NCI-H82 treated with DMSO at 0.1 percent for 48 hours (cell line): Measurements from ENCODE around the gene MICU1.
"Not testable (repeated sequence)": the region's sequence is repeated elsewhere in the genome, so short reads cannot be mapped to it uniquely, and the experiment has no call there.

Source experiments
- DNase-seq: peaks from one replicate; lab custom pipeline; 2025; ENCODE audit not compliant: unreplicated experiment; lab: John Stamatoyannopoulos, UW

Gene MICU1

GRCh38 chr10:72331575-72332422, 294.1 kb downstream of the MICU1 start:
- DNase-seq = peak; percentile 36

- DNase-seq = no peak
These were observed 295.8 kb downstream of the MICU1 start for GRCh38 chr10:72330069-72330426.

DNA sequence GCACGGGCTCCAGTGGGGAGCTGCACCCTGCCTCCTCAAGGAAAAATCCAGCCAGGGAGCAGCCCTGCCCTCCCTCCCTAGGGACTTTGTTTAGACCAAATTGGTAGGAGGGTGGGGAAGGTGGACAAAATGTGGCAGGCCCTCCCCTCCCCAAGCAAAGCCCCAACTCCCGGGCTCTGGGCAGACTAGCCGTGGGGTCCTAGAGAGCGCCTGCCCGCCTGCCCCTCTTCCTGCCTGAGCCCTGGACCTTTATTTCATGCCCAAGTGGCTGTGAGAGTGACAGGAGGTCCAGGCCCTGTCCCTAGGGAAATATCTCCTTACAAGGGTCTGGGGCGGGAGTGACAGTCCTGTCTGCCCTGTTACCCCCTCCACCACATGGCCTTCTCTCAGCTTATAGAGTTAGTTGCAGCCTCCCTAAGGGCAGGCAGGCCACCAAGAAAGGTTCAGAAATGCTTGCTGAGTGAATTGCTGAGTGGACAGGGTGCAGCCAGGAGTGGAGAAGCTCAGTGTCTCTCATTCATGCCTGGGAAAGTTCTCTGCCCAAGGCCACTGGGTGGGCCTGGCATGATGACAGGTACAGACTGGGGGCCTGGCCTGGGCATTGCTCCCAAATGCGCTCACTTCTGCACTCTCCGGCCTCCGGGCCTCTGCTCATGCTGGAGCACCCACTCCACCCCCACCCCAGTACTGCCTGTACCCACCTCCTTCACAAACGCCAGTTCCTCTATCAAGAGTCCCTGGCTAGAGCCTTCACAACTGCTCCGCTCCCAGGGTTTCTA, 296.4 kb downstream of the MICU1 start:
- peak; percentile 31 for DNase-seq

DNA sequence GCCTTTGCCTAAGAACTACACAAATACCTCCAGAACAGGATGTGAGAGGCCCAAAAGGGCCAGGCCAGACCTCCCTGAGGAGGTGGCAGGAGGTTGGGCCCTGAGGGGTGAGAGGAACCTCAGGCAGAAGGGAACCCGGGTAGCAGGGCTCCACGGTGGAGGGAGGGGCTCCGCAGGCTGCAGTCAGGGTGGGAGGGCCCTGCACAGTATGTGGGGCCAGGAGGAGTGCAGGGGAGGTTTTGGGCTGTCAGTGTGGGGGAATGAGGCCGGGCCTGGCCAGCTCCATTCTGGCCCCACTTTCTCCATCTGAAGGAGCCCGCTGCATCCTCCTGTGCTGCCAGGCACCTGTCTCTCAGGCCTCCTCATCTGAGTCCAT, 297.1 kb downstream of the MICU1 start:
- no peak for DNase-seq

DNA sequence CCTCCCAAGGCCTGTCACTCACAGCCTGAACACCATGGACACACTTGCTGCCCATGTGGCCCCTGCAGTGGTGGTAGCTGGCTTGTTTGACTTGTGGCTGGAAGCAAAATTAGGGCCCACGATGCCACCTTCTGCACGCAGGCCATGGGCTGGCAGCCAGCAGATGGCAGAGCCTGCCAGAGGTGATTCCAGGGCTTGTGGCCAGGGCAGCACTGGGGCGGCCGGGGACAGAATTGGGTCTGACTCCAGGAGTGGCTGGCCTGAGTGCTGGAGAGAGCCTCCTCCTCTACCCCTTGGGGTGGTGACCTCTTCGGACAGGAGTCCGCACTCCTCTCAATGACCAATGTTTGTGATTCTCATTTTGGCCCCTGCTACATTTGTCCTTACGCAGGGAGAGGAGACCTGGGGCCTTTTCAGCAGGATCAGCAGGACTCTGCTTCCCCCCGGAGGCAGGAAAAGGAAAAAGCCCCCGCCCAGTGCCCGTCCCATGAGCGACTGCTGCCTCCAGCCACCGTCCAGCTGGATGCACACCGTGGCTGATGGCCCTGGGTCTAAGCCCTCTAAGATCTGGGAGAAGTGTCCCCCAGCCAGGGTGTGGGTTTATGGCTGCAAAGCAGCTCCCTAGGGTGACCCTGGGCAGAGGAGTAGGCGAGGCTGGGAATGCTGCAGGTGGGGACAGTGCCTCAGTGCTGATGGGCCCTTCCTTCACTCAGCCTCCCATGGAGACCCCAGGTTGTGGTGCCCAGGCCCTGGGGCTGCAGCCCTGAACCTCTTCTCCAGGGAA, 297.6 kb downstream of the MICU1 start:
- peak; percentile 23 for DNase-seq

- not testable (repeated sequence) for DNase-seq
These were observed 298.9 kb downstream of the MICU1 start for GRCh38 chr10:72326665-72327603.

DNA sequence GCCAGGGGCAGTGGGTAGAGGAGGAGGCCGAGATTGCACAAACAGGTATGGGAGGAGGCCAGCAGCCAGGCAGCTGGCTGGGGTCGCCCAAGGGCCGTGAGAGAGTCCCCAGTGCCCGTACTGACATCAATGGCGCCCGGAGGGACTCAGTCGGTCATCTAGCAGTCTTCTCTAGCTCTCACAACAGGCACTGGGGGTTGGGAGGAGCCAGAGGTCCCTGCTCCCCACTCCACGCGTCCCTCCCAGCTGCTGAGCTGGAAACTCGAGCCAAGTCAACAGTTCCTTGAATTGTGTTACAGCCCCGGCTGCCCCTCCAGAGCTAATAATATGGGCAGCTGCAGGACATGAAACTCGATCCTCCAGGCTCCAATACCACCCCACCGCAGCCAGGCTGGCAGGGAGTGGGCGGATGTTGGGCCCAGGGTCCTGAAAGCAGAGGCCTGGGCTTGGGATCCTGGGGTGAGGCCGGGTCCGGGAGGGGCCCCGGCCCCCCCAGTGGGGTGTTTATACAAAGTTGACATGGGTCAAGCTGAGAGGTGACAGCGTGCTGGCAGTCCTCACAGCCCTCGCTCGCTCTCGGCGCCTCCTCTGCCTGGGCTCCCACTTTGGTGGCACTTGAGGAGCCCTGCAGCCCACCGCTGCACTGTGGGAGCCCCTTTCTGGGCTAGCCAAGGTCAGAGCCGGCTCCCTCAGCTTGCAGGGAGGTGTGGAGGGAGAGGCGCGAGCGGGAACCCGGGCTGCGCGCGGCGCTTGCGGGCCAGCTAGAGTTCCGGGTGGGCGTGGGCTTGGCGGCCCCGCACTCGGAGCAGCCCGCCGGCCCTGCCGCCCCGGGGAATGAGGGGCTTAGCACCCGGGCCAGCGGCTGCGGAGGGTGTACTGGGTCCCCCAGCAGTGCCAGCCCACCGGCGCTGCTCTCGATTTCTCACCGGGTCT, 300.4 kb downstream of the MICU1 start:
- not testable (repeated sequence) for DNase-seq

DNA sequence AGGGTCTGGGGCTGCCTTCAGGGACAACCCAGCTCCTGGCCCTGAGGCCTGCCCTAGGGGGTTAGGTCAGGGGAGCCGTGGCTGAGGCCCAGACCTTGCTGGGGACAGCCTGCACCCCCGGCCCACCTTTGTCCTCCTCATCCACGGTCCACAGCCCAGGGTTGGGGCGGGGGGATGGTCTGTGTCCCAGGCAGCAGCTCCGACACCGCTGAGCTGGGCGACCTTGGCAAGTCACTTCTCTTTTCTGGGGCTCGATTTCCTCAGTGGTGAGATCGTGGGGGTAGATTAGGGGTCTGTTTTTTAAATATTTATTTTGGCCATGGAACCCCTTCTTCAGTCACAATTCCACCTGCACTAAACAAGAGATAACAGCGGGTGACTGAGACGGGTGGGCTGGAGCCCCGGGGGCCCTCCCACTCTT, 302.1 kb downstream of the MICU1 start:
- no peak for DNase-seq

DNA sequence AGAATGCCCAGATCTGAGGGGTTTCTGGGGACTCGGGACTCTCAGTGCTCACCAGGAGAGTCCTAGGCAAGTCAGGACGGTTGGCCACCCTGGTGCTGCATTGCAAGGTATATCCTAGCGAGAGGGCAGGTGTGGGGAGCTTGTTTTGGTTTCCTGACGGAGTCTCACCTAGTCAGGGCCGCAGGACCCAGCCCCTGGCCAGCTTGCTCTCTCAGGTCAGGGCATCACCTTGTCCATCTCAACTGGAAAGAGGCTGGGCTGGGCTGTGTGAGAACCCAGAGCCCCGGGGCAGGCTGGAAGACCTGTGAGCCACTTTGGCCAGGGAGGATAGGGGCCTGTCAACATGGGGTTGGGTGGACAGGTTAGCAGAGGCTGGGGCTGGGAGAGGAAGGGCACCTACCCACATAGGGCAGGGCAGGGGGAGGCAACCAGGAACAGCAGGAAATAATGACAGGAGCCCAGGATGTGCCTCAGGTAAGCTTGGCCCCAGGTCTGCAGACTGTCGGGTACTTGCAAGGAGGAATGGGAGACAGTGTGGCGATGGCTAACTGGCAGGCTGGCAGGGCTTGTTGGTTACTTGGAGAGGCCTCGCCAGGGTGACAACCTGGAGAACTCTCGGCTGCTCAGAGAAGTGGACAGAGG, 302.6 kb downstream of the MICU1 start:
- DNase-seq = no peak

- DNase-seq = no peak
These were observed 303.4 kb downstream of the MICU1 start for GRCh38 chr10:72322280-72323058.

DNA sequence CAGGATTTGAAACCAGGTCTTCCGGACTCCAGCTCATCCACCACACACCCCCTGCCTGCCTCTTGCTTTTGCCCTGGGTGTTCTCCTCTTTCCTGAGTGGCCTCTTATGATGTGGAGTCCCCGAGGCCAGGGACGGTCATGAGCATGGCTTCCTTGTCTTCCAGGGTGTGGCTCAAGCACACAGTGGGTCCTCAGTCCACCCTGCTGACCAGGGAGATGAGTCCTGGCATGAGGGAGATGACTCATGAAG, 303.9 kb downstream of the MICU1 start:
- DNase-seq = no peak

DNA sequence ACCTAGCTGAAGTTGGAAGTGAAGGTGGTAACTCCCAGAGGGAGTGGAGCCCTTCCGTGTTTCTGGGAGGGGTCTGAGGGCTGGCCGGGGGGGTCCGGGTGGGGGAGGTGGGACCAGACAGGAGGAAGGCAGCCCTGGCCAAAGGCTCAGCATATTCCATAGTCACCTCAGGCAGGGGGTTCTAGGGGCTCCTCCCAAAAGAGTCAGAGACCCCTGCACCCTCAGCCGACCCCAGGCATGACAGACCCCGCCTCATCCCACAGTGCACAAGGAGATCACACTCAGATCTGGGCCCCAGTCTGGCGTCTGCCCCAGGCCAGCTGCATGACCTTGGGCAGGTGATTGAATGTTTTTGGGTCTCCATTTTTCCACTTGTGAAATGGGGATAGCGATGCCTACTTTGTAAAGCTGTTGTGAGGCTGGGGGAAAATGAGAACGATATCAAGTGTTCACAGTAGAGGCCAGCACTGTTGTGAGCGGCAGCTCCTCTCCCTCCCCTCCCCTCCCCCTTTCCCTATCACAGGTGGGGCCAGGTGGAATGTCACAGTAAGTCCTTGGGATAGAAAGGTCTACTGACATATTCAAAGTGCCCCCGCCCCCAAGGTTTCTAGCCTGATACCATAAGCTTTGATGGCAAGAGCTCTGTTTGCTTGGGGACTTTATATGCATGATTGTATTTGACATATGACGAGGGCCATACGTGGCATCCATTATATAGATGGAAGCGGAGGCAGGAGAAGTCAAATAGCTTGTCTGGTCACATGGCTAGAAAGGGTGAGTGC, 304.4 kb downstream of the MICU1 start:
- no peak for DNase-seq

- DNase-seq = peak; percentile 97
These were observed 305.1 kb downstream of the MICU1 start for GRCh38 chr10:72320676-72321247.

DNA sequence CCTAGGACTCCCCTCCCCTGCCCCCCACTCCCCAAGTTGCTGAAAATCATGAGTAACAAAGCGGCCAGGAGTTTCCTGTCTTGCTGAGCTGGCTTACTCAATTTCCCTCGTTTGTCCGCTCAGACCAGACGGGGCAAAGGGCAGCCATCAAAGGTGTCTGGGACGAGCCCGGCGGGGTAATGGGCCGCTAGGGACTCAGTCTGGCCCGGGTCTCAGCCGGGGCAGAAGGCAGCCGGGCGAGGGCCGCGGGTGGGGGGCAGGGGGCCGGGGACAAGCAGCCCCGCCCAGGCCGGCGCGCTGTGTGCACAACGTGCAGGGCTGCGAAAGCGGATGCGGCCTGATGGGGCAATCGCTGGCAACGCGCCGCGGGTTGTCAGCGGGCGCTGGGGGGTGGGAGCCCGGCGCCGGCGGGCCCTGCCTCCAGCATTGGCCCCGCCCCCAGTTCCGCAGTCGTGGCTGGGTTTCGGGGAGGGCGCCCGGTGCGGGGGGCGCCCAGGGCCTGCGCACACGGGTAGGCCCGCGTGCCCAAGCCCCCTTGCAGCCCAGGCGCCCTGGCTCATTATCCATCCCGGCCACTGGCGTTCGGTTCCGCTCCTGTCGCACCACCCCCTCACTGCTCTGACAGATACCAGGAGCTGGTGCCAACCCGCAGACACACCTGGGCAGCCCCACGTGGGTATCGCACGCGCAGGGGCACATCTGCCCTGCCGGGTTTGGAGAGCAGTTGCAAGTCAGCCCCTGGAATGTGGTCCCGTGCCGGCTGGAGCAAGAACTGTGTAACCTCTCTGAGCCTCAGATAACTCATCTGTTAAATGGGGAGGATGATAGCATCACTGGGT, 306.2 kb downstream of the MICU1 start:
- DNase-seq = peak; percentile 25

- DNase-seq = no peak
These were observed 307.2 kb downstream of the MICU1 start for GRCh38 chr10:72318418-72319262.
